Cerebellar cortex (tissue), 1 donor: ENCODE data around the gene OLAH.
"Not testable (repeated sequence)": the region's sequence is repeated elsewhere in the genome, so short reads cannot be mapped to it uniquely, and the experiment has no call there.

Experiments used
- DNase-seq: peaks from one replicate; pipeline ENCODE4 v3.0.0-alpha.2; 2015; ENCODE audit warnings: low spot score

Gene OLAH

DNA sequence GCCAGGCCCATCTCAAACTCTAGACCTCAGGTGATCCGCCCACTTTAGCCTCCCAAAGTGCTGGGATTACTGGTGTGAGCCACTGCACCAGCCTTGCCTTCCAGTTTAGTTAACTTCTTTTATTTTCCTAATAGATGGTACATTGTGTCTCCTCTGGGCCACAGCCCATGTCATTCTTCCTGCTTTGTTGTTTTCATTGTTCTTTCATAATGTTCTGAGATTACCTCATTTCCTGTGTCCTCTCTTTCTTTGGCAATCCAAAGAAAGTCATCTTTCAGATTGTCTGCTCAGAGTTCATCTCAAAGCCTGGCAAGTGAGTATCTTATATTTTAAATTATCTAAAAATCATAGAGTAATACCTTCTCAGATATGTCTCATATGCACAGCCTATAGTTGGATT is at the start of gene OLAH:
Gene OLAH (plus strand): TSS at position 270 of the 400 bp plus-strand sequence. CDS start 3,346 bp downstream, outside the sequence.
- no peak for DNase-seq

DNA sequence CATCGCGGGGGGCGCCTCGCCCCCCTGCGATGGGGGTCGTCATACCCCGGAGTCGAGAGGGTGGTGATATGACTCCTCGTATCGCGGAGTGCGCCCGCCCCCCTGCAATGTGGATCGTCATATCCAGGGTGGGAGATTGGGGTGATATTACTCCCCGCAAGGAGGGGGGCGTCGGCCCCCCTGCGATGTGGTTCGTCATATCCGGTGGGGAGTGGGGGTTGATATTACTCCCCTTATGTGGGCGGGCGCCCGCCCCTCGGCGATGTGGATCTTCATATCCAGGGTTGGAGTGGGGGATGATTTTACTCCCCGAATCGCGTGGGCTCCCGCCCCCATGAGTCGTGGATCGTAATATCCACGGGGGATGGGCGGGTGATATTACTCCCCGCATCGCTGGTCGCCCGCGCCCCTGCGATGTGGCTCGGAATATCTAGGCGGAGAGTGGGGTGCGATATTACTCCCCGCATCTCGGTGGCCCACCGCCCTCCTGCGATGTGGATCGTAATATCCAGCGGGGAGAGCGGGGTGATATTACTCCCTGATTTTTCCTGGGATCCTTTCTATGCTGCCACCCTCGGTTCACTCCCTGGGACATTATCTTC is 47.7 kb upstream of the OLAH start:
- DNase-seq: no peak

DNA sequence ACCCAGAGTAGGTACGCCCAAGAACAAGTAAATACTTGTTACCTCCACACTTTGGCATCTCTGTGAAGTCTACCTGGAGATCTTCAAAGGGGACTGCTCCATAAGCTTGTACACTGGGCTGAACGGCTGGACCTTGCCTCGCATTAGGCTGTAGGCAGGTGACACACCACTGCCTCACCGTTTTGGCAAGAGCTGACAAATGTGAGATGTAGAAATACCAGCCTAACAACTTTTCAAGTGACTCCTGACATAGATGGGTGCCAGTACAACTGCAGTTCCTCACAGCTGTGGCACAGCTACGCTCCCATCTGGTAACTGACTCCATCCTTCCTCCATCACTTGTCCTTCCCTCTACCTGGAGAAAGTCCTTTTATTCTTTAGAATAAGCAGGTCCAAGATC is 30.2 kb upstream of the OLAH start:
- not testable (repeated sequence) for DNase-seq

DNA sequence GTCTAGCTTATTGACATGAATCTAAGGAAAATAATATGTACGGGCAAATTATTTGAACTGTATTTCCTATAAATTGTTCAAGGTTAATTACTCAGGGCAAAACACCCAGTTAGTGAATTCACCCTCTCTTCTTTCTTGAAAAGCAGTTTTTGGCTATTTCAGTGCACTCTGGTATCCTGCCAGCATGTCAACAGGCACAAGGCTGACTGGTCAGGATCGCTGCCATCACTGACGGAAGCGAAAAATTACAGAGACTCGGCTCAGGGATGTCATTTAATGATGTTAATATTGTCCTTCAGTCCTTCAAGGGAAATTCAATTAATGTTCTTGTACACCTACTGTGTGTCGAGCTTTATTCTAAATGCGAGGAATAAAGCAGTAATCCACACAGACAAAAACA is 28.3 kb upstream of the OLAH start:
- no peak for DNase-seq

DNA sequence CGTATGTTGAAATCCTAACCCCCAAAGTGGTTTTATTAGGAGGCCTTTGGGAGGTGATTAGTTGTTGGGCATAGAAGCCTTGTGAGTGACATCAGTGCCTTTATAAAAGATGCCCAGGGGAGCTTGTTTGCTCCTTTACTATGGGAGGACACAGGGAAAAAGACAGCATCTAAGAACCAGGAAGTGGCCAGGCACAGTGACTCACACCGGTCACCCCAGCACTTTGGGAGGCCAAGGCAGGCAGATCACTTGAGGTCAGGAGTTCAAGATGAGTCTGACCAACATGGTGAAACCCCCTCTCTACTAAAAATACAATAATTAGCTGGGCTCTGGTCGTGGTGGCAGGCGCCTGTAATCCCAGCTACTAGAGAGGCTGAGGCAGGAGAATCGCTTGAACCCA is 22.8 kb upstream of the OLAH start:
- DNase-seq: not testable (repeated sequence)

DNA sequence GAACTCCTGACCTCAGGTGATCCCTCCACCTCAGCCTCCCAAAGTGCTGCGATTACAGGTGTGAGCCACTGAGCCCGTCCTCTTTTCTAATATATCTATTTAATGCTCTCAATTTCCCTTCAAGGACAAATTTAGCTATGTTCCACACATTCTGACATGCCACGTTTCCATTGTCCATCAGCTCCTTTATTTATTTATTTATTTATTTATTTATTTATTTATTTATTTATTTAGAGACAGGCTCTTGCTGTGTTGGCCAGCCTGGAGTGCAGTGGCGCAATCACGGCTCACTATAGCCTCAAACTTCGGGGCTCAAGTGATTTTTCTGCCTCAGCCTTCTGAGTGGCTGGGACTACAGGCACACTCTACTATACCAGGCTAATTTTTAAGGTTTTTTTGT is 20.7 kb upstream of the OLAH start:
- not testable (repeated sequence) for DNase-seq

DNA sequence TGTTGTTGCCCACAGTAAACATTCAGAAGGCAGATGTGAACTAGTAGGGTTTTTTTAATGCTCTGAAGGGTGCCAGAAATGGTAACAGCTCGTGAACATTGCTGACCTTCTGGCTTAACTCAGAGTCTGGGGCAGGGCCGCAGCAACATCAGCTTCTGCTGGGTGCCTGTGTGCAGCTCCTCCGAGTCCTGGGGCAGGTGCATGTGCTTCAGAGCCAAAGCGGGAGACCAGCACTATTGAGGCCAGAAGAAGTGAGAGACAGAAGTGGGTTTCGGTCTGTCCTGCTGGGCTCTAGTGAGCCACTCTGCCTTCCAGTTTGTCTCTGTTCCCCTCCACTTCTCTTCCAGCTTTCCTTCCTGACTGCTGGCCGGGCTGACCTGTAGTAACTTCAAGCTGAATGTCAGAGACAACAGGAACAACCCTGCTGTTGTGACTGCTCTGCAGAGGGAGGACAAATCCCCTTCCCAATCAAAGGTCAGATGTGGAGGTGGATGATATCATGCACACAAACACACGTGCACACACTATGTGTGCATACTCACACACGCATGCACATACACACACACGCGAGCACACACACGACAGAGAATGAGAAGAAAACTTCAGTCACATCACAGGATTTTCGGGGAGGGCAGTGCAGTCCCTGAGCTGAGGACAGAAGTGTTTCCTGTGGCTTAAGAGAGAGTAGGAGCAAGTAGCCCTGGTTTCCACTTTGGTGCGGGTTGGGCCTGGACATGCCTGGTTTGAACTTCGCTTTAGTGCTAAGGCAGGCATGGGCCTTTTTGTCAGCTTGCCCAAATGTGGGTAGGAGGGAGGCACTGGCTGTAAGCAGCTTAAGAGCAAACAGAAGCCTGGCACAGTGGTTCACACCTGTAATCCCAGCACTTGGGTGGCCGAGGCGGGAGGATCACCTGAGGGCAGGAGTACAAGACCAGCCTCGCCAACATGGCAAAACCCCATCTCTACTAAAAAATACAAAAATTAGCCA is 19.4 kb upstream of the OLAH start:
- DNase-seq: not testable (repeated sequence)

DNA sequence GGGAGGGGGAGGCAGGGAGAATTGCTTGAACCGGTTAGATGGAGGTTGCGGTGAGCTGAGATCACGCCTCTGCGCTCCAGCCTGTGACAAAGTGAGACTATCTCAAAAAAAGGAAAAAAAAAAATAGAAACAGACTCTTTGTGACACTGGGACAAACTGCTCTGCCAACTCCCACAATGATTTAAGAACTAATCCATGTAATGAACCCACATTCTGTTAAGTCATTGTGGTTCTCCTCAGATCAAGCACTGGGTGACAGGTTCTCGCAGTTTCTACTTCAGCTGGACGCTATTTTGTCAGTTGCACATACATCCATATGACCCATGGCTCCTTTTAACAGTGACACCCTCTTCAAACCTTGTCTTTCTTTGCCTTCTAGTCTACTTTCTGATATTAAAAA is 18.7 kb upstream of the OLAH start:
- DNase-seq: not testable (repeated sequence)

DNA sequence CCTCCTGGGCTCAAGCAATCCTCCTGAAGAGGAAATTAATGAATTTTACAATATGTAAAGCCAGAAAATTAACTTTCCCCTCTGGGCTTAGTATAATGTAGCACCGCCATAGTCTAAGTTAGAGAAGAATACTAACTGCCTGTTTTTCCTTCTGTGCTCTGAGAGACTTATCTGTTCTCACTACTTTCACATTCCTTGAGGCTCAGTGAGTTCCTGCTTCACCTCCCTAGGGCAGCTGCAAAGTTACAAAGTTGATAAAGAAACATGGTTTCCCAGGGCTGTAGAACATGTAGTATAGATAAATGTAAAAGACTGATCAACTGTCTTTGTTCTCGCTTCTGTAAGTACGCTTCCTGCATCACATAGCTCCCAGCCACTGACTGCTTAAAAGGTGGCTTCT is 16.0 kb upstream of the OLAH start:
- DNase-seq: no peak

DNA sequence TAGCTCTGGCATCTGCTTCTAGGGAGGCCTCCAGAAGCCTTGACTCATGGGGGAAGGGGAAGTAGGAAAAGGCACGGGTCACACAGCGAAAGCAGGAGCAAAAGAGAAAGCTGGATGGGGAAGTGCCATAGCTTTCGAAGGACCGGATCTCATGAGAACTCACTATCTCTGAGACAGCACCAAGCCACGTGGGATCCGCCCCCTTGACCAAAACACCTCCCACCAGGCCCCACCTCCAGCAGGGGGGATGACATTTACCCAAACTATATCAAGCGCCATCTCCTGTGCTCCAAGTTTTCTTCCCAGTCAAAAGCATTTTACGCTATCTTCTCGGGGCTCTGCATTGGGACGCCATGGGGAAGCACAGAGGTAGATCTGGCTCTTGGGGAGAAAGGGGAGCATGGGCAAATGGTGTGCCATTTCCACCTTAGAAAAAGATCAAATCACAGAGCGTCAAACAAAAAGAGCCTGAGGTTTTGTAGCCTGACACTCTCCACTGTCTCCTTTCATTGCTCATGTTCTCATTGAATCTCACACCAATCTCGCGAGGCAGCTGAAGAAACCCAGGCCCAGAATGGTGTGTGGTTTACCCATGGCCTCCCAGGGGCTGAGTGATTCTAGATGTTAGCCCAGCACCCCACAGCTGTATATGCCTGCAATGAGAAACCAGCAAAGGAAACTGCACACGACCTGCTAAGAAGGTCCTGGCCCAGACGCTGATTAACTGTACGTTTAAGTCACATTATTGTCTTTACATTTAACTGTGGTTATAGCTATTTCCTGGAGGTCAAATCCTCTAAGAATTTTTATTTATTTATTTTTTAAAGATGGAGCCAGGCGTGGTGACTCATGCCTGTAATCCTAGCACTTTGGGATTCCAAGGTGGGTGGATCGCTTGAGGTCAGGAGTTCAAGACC is 8.1 kb upstream of the OLAH start:
- no peak for DNase-seq

DNA sequence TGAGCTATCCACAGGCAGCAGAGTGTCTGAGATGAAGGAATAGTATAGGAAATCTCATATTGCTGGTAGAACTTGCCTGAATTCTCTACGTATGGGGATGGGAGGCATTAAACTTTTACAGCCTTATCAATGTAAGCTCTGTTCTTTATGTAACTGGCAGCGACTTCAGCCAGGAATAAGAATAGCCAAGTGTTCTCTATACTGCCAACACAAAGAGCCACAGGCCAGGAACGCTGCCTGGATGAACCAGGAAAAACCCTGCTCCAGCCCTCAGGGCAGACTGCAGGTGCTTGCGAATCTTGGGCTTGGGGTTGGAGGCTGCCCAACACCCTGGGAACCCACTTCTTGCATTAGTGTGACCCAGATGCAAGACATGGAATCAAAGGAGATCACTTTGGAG is 6.1 kb upstream of the OLAH start:
- no peak for DNase-seq

DNA sequence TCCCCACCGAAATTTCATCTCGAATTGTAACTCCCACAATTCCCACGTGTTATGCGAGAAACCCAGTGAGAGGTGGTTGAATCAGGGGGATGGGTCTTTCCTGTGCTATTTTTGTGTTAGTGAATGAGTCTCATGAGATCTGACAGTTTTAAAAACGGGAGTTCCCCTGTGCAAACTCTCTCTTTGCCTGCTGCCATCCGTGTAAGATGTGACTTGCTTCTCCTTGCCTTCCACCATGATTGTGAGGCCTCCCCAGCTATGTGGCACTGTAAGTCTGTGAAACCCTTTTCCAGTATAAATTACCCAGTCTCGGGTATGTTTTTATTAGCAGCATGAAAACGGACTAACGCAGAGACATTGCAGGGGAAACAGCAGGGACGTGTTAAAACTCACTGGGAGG is 5.3 kb upstream of the OLAH start:
- no peak for DNase-seq

DNA sequence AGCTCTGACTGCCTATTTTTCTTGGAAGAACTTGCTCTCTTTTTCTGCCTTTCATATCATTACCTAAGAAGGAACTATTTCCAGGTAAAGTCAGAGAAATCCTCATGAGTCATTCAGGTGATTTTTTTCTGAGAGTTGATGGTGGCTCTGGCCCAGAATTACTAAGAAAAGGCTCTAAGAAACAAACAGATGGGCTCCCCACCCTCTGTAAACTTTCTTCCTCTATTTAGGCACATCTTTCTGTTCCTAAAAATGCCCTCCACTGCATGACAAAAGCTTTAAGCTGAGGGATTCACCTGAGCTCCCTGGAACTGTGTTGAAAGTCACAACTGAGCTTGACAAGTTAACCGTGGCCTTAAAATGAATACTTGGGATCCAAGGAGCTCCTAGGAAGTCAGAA is 1.6 kb downstream of the OLAH start:
- DNase-seq: no peak

DNA sequence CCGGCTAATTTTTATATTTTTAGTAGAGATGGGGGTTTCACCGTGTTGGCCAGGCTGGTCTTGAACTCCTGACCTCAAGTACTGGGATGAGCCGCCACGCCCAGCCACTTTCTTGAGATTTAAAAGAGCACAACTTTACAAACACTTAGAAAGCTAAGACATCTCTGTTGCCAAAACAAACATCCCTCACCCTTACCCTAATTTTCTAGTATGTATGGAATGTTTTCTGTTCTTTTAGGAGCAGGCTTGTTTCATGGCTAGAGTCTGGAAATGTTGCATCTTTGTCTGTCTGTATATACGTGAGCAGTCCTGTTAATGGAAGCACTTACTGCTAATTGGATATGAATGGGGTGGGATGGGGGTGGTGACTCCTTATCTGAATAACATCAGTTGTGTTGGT is 2.9 kb downstream of the OLAH start:
- DNase-seq: no peak

DNA sequence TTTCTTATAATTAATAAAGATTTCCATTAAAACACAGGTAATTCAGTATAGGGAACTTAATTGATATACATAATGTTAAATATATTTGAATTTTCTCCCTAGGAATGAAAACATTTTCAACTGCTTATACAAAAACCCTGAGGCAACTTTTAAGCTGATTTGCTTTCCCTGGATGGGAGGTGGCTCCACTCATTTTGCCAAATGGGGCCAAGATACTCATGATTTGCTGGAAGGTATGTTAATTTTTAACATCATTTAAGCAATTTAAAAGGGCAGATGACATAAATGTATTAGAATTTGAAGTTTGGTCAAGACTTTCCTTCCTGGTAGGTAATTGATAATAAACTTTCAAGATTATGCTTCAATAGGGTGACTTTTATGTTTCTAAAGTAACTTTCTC is 5.8 kb downstream of the OLAH start:
- no peak for DNase-seq

DNA sequence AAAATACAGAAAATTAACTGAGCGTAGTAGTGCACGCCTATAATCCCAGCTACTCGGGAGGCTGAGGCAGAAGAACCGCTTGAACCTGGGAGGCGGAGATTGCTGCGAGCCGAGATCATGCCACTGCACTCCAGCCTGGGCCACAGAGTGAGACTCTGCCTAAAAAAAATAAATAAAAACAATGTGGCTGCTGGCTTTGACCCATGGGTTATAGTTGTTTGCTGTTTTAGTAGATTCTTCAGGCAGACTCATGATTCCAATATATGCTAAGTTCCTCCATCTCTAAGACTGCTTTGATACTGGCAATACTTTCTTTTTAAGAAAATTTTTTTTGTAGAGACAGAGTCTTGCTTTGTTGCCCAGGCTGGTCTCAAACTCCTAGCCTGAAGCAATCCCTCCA is 8.4 kb downstream of the OLAH start:
- DNase-seq: no peak

DNA sequence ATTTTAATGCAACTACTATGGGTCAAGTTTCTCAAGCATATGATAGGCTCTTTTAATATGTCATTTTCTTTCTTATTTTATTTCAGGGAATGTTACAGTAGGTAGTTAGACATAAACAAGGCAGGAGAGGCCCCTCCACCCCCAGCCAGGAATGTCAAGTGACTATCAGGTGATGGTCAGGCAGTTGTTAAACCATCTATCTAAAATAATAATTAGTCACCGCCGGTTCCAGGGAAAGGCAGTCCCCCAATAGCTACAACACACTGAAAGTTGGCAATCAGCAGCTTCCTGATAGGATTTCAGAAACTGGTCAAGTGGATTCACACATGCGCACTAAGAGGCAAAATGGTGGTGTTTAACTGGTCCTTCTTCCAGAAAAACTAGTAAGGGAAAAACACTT is 9.3 kb downstream of the OLAH start:
- DNase-seq: no peak

DNA sequence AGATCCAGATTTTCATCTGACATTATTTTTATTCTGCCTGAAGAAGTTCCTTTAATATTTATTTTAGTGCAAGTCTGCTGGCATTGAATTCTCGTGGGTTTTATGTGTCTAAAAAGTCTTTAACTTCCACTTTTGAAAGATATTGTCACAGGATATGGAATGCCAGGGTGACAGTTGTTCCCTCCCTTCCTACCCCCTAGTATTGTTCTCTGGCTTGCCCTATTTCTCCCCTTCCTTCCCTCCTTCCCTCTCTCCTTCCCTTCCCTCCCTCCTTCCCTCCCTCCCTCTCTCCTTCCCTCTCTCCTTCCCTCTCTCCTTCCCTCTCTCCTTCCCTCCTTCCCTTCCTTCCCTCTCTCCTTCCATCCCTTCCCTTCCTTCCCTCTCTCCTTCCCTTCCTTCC is 14.9 kb downstream of the OLAH start:
- no peak for DNase-seq

DNA sequence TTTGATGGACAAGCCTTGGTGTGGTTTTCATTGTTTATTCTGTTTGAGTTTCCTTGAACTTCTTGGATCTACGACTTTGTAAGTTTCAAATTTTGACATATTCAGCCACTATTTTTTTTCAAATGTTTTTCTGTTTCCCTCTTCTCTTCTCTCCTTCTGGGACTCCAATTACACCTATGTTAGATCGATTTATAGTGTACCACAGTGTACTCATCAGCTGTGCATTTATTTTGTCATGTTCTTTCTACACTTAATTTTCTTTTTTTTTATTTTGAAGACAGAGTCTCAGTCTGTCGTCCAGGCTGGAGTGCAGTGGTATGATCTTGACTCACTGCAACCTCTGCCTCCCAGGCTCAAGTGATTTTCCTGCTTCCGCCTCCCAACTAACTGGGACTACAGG is 16.2 kb downstream of the OLAH start:
- no peak for DNase-seq

DNA sequence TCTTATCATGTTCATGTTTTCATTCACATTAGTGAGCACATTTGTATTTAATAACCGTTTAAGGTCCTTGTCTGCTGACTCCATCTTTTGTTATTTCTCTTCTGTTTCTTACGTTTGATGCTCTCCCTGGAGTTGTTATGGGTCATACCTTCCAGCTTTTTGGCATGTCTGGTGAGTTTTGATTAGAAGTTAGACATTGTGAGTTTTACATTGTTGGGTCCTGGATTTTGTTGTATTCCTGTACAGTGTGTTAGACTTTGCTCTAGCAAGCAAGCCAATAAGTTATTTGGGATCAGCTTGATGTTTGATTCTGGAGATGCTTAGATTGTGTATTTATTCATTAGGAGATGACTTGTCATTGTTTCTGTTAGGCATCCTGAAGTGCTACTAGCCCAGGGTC is 16.9 kb downstream of the OLAH start:
- DNase-seq: no peak

DNA sequence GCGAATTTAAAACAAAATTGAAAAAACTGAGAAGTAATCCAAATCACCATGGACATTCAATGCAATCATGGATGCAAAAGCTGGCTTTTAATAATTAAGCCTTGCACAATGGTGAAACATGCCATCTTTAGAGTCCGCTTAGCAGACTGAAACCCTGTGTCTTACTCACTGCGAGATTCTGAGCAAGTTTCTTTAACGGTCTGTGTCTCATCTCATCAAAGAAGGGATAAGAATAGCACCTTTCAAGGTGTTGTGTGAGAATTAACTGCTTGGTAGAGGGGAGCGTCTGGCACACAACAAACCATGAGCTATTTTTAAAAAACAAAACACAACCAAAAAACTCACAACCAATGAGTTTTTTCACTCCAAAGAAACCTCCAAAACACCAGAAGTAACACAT is 23.4 kb downstream of the OLAH start:
- DNase-seq: no peak

DNA sequence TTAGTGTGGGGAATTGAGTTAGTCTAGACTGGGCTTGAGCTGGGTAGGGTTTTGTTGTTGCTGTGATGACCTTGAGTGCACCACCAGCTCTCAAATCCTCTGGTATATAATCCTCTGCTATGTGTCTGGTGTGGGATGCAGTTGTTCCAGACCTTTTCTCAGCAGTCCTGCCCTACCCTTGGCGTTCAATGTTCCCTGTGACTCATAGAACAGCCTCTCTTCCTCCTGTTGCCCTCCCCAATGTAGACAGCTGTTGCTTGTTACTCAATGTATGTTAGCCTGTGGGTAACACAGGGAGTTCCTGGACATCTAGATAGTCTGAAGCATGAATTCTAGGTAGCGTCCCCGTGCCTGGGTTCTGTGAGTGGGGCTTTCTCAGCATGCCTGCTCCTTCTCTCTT is 25.1 kb downstream of the OLAH start:
- no peak for DNase-seq
